Smooth muscle cell (in vitro differentiated cells): ENCODE measurements around the gene EIF1B. TPM values are rescaled to one million over a fixed set of nuclear protein-coding genes. Genes with fewer than 3 reads are reported as not detected.

ENCODE experiments used
- DNase-seq: peaks from one replicate; lab custom pipeline; 2025; ENCODE audit not compliant: unreplicated experiment; lab: John Stamatoyannopoulos, UW
- H2AFZ ChIP-seq: fragments of 200-600 bp; sonication (generic); 2 replicates; pipeline ENCODE4 v1.6.0; 2016; ENCODE audit warnings: antibody characterized with exemption, low read depth, mild to moderate bottlenecking
- H3F3A ChIP-seq: fragments of 200-600 bp; sonication (generic); 2 replicates; pipeline ENCODE4 v1.6.0; 2017; ENCODE audit warnings: antibody characterized with exemption, low read depth
- H3K27ac ChIP-seq: fragments of 200-600 bp; sonication (generic); 2 replicates; pipeline ENCODE4 v1.5.1; 2016; ENCODE audit warnings: low read depth, mild to moderate bottlenecking
- H3K27me3 ChIP-seq: fragments of 200-600 bp; sonication (generic); 2 replicates; pipeline ENCODE4 v1.6.1; 2016; ENCODE audit warnings: low read depth, mild to moderate bottlenecking
- H3K36me3 ChIP-seq: fragments of 200-600 bp; sonication (generic); 2 replicates; pipeline ENCODE4 v1.5.1; 2016; ENCODE audit warnings: low read depth
- H3K4me1 ChIP-seq: fragments of 200-600 bp; sonication (generic); 2 replicates; pipeline ENCODE4 v1.5.1; 2016; ENCODE audit warnings: low read depth
- H3K4me2 ChIP-seq: fragments of 200-600 bp; sonication (generic); 2 replicates; pipeline ENCODE4 v1.6.0; 2016; ENCODE audit warnings: mild to moderate bottlenecking
- H3K4me3 ChIP-seq: fragments of 200-600 bp; sonication (generic); 2 replicates; pipeline ENCODE4 v1.5.1; 2016; ENCODE audit warnings: mild to moderate bottlenecking
- H3K79me2 ChIP-seq: fragments of 200-600 bp; sonication (generic); 2 replicates; pipeline ENCODE4 v1.6.0; 2016; ENCODE audit warnings: low read depth, mild to moderate bottlenecking
- H3K9ac ChIP-seq: fragments of 200-600 bp; sonication (generic); 2 replicates; pipeline ENCODE4 v1.6.0; 2016; ENCODE audit warnings: low read depth
- H3K9me3 ChIP-seq: fragments of 200-600 bp; sonication (generic); replicated peaks from 2 replicates; pipeline ENCODE4 v1.5.1; 2016; ENCODE audit warnings: low read depth
- H4K20me1 ChIP-seq: fragments of 200-600 bp; sonication (generic); 2 replicates; pipeline ENCODE4 v1.6.0; 2016; ENCODE audit warnings: low read depth
- CTCF ChIP-seq: fragments of 200-600 bp; sonication (generic); IDR thresholded peaks from 2 replicates; pipeline ENCODE4 v1.5.1; 2017; ENCODE audit warnings: borderline replicate concordance, mild to moderate bottlenecking, antibody characterized with exemption; ENCODE audit not compliant: insufficient read depth, poor library complexity, severe bottlenecking
- WGBS: methylation state at CpG from one replicate; pipeline ENCODE4 v1.1.7; 2016; ENCODE audit warnings: low lambda C conversion rate; 5-methylcytosine and 5-hydroxymethylcytosine counted together
- polyA plus RNA-seq: library from polyadenylated mRNA; unstranded; fragments of >200 nt; fragmentation: Nextera tagmentation; extraction: Ambion mirVana; gene quantifications from 2 replicates; pipeline ENCODE4 v1.2.1, GENCODE V29; 2016
- total RNA-seq: library from RNA; depleted of rRNA; stranded (reverse); fragments of >200 nt; gene quantifications from 2 replicates; pipeline ENCODE4 v1.2.3, GENCODE V29; 2014

EIF1B gene
- total and polyA plus RNA-seq, 2 experiments from 2014 or later: 46.8 to 87.7 TPM

GRCh38 chr3:40291471-40291870 is 18.0 kb upstream of the EIF1B start:
- no peak for TF ChIP-seq CTCF
- no peak overlapping the region for H3K27ac ChIP-seq

GRCh38 chr3:40292637-40293349 is 16.7 kb upstream of the EIF1B start:
- H2AFZ ChIP-seq: no peak overlapping the region
- no peaks in the 10 kb centered on the region for H3K79me2 ChIP-seq
- H4K20me1 ChIP-seq: no peaks in the 10 kb centered on the region
- WGBS: 49% methylated on average over 4 of the region's 4 CpGs
- no peak overlapping the region for H3K27ac ChIP-seq
- H3K9ac ChIP-seq: no peak overlapping the region
- TF ChIP-seq CTCF: no peak
- no peak overlapping the region for H3K4me2 ChIP-seq
- H3K27me3 ChIP-seq: no peaks in the 10 kb centered on the region
- no peak overlapping the region for H3K4me3 ChIP-seq
- H3K9me3 ChIP-seq: no peaks in the 10 kb centered on the region
- H3K4me1 ChIP-seq: peaks cover 8% of the 10 kb centered on the region
- no peaks in the 10 kb centered on the region for H3K36me3 ChIP-seq
- no peak for DNase-seq
- H3F3A ChIP-seq: no peaks in the 10 kb centered on the region

More at GRCh38 chr3:40291471-40291870, 18.0 kb upstream of the EIF1B start:
- no peaks in the 10 kb centered on the region for H3K27me3 ChIP-seq
- no peak overlapping the region for H2AFZ ChIP-seq
- H3K9me3 ChIP-seq: no peaks in the 10 kb centered on the region
- no peaks in the 10 kb centered on the region for H4K20me1 ChIP-seq
- peaks cover 8% of the 10 kb centered on the region for H3K4me1 ChIP-seq
- no peaks in the 10 kb centered on the region for H3K36me3 ChIP-seq
- no peak overlapping the region for H3K4me2 ChIP-seq
- no peak overlapping the region for H3K9ac ChIP-seq
- no peaks in the 10 kb centered on the region for H3F3A ChIP-seq
- H3K4me3 ChIP-seq: no peak overlapping the region
- DNase-seq: no peak
- H3K79me2 ChIP-seq: no peaks in the 10 kb centered on the region
- 51% methylated on average over 4 of the region's 4 CpGs for WGBS

GRCh38 chr3:40294434-40294833 is 15.1 kb upstream of the EIF1B start:
- no peak overlapping the region for H3K4me3 ChIP-seq
- H4K20me1 ChIP-seq: no peaks in the 10 kb centered on the region
- H3K9me3 ChIP-seq: no peaks in the 10 kb centered on the region
- H2AFZ ChIP-seq: no peak overlapping the region
- peaks cover 8% of the 10 kb centered on the region for H3K4me1 ChIP-seq
- H3K36me3 ChIP-seq: no peaks in the 10 kb centered on the region
- H3K27me3 ChIP-seq: no peaks in the 10 kb centered on the region
- no peak for DNase-seq
- no peaks in the 10 kb centered on the region for H3F3A ChIP-seq
- TF ChIP-seq CTCF: no peak
- no peak overlapping the region for H3K9ac ChIP-seq
- H3K27ac ChIP-seq: no peak overlapping the region
- H3K79me2 ChIP-seq: no peaks in the 10 kb centered on the region
- 97% methylated on average over 1 of the region's 1 CpG for WGBS
- no peak overlapping the region for H3K4me2 ChIP-seq

GRCh38 chr3:40298075-40298474 is 11.4 kb upstream of the EIF1B start:
- WGBS: 96% methylated on average over 2 of the region's 2 CpGs
- no peak overlapping the region for H3K4me2 ChIP-seq
- DNase-seq: no peak
- H3K4me1 ChIP-seq: peaks cover under 1% of the 10 kb centered on the region
- no peaks in the 10 kb centered on the region for H4K20me1 ChIP-seq
- no peaks in the 10 kb centered on the region for H3K36me3 ChIP-seq
- no peak overlapping the region for H3K27ac ChIP-seq
- no peaks in the 10 kb centered on the region for H3F3A ChIP-seq
- no peaks in the 10 kb centered on the region for H3K9me3 ChIP-seq
- TF ChIP-seq CTCF: no peak
- no peaks in the 10 kb centered on the region for H3K27me3 ChIP-seq
- no peak overlapping the region for H3K4me3 ChIP-seq
- no peak overlapping the region for H3K9ac ChIP-seq
- H3K79me2 ChIP-seq: no peaks in the 10 kb centered on the region
- no peak overlapping the region for H2AFZ ChIP-seq
